Activated T-cell treated with anti-CD3 and anti-CD28 coated beads, Interleukin-2, amount 50 U/mL, for 48 hours (primary cell): Measurements from ENCODE around the gene A4GNT.
"Not testable (repeated sequence)": the region's sequence is repeated elsewhere in the genome, so short reads cannot be mapped to it uniquely, and the experiment has no call there.

Experiments
- DNase-seq, 2 experiments: peaks; one replicate each; pipeline ENCODE4 v3.0.0-alpha.2; 2020

The A4GNT gene

DNA sequence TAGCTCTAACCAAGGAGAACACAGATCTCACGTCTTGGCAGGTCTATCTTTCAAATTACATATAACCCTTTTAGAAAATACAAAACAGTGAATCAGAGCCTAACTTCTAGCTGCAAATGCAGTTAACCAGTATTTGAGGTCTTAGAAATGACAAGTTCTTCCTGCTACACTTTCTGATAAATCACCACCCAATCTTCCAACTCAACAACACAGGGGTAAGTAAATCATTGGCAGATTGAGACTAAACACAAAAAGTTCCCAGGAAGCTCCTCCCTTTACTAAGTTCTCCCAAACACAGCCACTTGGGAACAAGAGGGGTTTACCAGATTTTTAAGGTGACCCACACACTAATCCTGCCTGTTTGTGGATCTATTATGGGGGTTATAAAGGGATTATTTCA, at the start of gene A4GNT:
Gene A4GNT (minus strand): TSS at position 152 of the 400 bp plus-strand sequence. CDS start 1,134 bp downstream, outside the sequence.
- no peak for DNase-seq

DNA sequence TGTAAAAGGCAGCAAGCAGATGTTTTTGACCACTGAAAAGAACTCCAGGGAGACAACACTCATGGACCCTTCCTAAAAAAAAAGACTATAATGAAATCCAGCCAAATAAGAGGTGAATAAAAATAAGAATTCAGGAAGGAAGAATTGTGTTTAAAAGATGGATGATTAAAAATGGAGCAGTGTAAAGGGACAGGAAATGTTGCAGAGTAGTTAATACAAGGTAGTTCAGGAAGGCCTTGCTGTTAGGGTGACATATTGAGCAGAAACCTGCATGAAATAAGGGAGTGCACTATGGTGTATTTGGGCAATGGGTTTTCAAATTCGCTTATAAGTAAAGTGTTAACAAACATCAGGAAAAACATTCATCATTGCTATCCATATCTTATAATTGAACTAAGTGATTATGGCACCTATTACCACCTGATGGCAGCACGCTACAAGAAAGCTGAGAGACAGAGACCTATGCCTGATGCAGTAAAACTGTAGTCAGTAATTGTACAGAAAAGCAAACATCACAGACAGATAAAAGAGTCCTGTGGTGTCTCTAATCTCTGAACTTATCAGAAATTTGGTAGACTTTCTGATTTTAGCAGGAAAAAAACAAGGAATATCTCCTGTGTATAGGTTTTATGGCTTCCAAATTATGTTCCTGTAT, 48.3 kb upstream of the A4GNT start:
- no peak for DNase-seq

DNA sequence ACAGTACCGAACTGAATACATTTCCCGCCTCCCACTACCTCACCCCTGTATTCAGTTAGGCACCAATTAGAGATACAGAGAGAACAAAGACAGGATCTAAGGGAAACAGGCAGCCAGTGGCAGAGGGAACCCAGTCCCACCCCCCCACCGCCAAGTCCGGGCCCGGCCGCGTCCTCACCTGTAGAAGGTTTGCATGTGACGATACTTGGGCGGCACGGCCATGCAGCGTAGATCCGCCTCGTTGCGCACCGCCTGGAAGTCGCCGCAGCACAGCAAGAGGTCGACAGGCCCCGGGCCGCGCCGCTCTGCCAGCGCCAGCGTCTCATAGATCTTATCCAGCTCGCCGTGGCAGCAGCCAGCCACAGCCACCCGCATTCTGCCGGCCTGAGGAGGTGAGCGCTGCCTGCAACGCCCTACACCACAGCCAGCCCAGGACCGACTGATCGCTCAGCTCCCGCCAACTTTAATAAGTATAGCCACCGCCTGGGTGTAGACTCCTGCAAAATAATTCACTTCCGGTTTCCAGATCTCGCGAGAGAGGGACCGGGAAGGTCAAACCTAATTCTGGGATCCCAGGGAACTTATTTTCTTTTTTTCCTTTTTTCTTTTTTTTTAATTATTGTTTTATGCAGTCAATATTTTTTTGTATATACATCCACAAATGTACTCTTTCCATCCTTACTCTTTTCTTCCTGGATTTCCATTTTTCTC, 42.4 kb upstream of the A4GNT start, which contains the start of gene DBR1:
Gene DBR1 (minus strand): TSS at position 501 of the 711 bp plus-strand sequence. CDS start 126 bp downstream, at position 375.
- peak; percentile 80 to 81 for DNase-seq

DNA sequence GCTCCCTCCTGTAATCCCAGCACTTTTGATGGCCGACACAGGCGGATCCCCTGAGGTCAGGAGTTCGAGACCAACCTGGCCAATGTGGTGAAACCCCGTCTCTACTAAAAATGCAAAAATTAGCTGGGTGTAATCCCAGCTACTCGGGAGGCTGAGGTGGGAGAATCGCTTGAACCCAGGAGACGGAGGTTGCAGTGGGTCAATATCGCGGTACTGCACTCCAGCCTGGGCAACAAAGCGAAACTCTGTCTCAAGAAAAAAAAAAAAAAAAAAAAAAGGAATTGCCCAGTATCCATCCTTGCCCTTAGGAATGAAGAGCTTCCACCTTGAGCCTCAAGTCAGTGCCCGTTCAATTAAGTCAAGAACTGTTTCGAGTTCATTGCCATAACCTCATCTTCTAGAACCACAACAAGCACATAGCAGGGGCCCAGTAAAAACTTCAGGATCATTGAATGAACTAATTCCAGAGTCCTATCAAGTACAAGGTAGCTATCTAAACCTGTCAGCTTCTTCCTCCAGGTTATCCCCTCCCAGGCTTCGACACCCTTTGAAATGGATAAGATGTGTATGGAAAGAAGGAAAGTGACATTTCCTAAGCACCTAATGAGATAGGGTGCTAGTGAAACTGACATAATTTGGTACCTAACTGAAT, 41.7 kb upstream of the A4GNT start:
- no peak for DNase-seq

DNA sequence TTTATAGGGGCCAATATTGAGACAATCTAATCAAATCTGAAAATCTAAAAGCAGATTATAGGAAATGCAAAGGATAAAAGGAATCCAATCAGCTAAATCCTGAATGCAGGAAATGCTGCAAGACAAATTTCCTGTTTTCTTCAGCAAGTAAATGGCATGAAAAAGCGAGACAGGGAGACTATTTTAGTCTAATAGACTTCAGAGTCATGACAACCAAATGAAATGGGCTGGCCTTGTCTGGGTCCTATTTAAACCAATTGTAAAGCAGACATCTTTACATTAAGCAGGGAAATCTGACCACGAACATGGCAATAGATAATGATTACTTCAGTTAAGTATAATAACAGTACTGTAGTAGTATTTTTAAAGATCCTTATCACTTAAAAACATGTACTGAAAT, 40.4 kb upstream of the A4GNT start:
- DNase-seq = no peak

DNA sequence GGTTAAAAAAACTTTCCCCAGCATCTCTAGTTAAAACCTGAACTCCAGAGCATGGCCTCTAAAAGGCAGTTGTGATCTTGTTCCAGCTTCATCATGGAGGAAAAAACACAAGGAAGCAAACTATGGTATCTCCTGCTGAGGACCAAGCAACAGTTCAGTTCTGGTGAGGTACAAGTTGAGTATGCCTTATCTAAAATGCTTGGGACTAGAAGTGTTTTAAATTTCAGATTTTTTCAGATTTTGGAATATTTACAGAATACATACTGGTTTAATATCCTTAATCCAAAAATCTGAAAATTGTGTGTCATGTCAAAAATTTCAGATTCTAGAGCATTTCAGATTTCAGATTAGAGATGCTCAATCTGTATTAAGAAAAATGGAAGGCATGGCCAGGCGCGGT, 32.9 kb upstream of the A4GNT start:
- no peak for DNase-seq

DNA sequence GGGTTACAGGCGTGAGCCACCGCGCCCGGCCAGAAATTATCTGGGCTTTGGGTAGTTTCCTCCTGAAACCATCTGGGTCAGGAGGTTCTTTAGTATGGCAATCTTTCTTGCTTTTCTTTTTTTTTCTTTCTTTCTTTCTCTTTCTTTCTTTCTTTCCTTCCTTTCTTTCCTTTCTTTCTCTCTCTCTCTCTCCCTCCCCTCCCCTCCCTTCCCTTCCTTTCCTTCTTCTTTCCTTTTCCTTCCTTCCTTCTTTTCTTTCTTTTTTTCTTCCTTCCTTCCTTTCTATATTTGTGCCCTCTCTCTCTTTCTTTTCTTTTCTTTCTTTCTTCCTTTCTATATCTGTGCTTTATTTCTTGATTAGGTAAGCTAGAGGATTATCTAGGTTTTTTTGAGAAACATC, 25.6 kb upstream of the A4GNT start:
- DNase-seq = no peak

DNA sequence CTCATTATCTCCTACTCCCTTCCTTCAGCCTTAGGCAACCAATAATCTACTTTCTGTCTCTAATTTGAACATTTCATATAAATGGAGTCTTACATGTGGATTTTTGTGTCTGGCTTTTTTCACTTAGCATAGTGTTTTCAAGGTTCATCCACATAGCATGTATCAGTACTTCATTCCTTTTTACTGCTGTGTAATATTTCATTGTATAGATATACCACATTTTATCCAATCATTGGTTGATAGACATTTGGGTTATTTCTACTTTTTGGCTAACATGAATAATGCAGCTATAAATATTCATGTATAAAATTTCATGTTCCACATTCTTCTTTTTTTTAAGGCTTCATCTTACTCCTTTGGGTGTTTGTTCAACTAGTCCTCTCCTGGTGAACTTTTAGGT, 22.3 kb upstream of the A4GNT start:
- no peak for DNase-seq

DNA sequence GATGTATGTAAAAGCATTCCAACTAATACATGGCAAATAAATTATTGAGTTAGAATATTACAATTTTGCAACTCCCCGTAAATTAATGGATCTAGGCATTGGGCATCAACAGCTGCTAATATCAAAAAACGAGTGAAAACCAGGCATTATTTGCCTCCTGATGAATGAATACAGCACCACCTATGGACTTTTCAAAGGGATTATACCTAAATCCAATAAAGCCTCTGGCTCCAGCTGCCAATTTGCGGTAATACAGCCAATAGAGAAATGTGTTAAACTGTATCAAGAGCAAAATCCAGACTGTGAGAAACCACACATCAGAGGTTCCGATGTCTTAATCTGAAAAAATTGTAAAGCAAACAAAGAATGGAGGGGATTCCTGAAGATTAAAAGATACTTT, 16.3 kb upstream of the A4GNT start:
- no peak for DNase-seq

DNA sequence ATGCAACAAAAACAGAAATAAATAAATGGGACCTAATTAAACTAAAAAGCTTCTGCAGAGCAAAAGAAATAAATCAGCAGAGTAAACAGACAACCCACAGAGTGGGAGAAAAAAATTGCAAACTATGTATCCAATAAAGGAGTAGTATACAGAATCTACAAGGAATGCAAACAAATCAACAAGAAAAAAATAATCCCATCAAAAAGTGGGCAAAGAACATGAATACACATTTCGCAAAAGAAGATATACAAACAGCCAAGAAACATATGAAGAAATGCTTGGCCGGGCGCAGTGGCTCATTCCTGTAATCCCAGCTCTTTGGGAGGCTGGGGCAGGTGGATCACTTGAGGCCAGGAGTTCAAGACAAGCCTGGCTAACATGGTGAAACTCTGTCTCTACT, 10.0 kb upstream of the A4GNT start:
- not testable (repeated sequence) for DNase-seq

DNA sequence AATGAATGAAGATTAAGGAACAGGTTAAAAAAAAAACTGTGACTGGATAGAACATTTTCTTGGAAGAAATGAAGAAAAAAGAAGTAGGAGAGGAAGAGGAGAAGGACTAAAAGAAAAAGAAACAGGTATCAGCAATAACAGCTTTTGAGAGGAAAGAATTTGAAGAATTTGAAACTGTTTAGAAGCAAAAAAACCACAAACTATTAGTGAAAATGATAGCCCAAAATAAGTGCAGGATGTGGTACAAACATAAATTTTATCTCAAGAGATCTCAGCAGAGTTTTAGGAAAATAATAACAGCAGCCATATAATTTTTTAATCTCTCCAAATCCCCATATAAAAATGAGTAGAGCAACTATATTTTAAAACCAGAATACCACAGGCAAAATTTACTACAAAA, 8.8 kb upstream of the A4GNT start:
- DNase-seq = no peak

DNA sequence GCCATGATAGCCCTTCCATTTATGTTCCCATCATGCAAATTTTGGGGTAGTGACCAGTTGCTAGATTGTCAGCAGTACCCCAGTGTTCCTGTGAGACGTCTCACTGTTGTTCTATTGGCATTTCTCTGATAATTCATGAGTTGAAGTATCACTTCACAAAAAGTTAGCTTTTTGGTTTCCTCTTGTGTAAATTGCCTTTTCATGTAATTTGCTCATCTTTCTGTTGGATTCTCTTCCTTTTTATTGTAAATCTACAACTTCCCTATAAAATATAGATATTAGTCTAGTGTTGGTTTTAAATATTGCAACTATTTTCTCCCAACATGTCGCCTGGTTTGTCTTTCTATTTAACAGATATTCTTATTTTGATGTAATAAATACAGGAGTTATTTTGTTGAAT, 7.5 kb upstream of the A4GNT start:
- no peak for DNase-seq

DNA sequence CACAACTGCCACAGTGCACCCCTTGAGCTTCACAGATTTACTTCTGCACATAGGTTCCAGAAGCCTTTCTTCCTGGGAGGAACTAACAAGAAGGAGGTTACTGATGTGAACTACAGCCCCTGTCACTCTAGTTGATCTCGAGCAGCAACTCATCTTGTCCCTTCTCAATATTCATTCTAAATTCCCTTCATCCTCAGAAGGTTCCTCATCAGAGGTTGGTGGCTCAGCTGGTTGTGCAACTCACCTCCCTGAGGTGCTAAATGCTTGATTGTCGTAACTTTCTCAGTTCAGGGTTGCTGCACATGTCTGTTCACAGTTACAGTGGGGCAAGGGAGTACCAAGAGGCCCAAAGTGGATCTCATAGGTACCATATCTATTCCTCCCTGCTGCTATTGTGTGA, 5.7 kb upstream of the A4GNT start:
- no peak for DNase-seq

DNA sequence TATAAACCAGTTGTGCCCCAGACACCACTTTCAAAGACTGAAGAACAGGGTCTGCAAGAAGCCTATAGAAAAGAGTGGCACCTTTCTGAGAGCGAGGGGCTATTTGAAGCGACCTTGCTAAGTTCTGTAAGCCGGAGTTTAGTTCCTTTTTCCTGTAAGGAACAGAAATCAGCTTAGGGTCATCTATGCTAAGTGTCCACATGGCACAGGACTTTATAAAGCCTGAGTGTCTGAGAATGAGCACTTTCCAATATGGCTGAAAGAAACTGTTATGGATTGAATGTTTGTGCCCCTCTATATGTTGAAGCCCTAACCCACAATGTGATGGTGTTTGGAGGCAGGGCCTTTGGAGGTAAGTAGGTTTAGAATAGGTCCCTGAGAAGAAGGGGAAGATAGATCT, 4.0 kb upstream of the A4GNT start:
- DNase-seq = no peak

DNA sequence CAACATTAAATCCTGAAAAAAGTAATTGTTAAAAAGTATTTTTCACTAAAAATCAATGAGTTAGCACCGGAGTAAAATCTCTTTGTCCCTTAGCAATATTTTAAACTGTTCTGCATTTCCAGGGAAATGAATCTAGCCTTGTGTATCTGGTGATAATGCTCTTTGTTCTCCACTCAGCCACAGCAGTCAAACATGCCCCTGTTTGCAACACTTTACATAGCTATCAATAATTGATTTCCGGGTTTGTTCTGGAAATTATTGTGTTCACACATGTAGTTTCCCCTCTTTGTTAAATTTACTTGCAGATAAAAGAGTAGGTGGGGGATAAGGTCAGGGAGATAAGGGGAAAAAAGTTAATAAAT, 3.6 kb upstream of the A4GNT start:
- DNase-seq = no peak

DNA sequence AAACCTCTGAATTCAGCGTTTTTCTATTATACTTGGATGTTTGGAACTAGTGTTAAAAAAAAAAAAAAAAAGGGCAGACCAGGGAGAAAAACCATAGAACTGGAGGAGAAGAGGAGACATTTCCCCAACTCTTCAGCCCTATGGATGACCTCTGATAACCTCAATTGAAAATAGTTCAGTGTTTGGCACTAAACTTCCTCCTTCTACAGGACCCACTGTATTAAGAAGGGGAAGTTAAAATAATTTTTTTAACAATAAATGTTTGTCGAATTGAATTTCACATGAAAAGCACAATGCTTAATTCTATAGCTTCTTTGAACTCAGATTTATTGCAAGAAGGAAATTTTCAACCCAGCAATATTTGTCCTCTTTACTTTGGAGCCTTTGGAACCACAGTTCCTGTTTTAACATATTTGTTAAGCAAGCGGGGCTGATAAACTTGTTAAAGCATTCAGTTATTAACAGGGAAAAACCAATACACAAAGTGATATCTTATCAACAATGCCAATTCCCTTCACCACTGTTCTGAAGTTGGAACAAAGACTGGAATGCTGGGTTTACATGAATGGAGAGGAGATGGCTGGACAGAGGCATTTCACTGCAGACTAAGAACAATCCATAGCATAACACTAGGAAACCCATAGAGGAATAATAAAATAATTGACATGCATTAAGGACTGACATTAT, 3.1 kb upstream of the A4GNT start:
- DNase-seq = no peak

DNA sequence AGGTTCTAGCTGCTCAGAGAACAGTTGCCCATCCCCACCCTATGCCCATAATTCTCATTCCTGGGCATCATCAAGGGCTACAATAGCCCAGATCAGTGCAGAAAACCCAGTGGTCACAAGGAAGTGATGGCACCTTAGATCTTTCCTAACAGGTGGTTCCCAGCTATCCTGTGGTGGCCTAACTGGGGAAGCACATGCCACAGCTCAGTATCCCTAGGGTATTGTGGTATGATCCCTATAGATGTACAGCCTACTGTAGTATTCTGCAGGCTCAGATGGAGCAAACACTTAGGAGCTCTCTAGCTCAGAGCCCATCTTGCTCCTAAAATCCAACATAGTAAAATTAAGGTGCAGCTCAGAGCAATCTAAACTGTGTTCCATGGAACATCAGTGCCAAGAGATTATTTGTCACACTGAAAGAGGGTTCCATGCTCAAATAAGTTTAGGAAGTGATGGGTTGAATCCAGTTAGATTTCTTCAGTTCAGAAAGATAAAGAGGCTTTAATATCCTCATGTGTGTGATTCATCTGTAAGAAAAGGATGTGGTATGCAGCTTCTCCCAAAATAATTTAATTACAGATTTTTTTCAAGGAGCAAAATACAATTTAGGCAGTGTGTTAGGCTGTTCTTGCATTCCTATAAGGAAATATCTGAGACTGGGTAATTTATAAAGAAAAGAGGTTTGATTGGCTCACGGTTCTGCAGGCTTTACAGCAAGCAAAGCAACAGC, 4.4 kb downstream of the A4GNT start:
- DNase-seq = no peak

DNA sequence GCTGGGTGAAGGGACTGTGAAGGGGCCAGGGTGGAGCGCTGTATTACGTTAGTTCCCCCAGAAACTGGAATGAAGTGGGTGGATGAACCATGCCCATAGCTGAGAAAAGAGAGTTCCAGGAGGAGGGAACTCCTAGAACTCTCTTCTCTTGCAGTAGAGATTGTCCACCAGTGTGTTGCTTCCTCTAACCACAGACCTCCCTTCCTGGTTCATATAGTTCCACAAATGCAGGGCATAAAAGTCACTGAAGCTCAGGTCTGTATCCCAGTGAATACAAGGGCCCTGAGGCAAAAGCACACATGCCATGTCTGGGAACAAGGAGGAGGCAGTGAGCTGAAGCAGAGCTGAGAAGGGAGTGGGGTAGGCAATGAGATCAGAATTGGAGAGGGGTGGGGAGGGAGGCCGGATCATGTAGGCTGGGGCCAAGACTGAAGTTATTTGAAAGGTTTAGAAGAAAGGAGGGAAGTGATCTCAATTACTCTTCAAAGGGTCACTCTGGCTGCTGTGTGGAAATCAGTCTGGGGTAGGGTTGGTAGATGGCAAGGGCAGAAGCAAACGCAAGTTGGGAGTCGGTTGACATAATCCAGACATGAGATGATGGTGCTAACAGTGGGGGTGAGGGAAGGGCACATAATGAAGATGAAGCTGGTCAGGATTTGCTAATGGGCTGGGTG, 6.5 kb downstream of the A4GNT start:
- no peak for DNase-seq

DNA sequence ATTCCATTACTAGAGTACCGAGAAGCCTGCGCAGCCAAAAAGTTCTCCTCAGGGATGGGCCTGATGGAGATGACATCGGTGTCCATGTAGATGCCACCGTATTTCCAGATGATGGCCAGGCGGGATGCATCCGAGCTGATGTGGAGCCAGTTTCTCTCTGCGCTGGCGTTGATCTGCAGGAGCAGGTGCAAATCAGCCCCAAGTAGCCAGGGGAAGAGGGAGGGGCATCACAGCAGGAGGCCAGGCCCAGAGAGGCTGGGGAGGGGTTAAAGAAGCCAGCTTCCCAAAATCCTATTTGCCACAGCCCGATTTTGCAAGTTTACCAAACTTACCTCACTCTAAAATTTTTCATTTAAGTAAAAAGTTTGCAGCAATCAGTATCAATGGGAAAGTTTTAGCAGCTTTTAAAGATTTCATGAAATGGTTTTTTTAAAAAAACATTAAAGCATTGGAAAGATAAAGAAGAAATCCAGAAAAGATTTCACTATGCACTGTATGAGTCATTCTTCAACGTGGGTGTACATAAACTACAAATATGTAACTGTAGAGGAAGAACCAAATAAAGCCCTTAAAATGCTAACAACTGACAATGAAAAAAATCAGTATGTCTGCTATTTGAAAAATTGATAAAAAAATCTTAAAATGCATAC, 7.4 kb downstream of the A4GNT start:
- no peak for DNase-seq

DNA sequence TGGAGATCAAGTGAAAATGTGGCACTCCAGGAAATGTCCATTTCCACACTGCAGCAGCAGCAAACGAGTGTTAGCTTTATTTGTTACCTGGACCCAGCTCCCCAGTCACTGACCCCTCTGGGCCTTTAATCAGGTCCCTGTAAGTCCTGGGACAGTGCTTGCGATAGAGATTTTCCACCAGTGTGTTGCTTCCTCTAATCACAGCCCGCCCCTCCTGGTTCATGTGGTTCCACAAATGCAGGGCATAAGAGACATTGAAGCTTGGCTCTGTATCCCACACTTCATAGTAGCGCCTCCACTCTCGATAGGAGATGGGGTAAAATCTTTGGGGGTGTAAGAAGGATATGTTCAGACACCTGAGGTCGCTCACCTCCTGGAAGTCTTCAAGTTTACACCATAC, 8.0 kb downstream of the A4GNT start:
- DNase-seq = no peak

DNA sequence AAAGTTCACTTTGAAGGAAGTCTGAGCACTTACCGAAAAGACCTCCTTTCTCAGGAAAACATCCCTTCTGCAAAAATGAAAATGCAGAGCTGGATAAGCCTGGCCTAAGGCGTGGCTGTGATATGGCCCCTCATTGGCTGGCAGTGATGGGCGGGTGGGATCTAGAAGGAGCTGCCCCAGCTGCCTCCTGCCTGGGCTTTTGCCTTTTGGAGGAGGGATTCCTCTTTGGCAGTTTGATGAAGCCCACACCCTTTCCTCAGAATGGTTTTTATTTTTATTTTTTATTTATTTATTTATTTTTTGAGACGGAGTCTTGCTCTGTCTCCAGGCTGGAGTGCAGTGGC, 12.8 kb downstream of the A4GNT start:
- DNase-seq = no peak
